Measurements from ENCODE around the gene ZFPM1. TPM values are rescaled to one million over a fixed set of nuclear protein-coding genes. Genes with fewer than 3 reads are reported as not detected.

Gene ZFPM1
- total and polyA plus RNA-seq, 7 donors = 0.43 to 2.9 (median 2.3) TPM

- no peak for DNase-seq
- 81 to 88% (median 84%) methylated on average over 28 to 32 of the region's 32 CpGs for WGBS, 3 donors
- Histone ChIP-seq H3K36me3 (ENCODE audit: insufficient read depth in 1 of 2, low read depth in 1 of 2) (no peaks in the 10 kb centered on the region), H3K27ac (no peak overlapping the region), H3K9me3 (no peaks in the 10 kb centered on the region), H3K4me1 (no peaks in the 10 kb centered on the region), H3K4me3 (no peak overlapping the region), H3K27me3 (ENCODE audit: insufficient read depth in 3 of 3, low read length in 2 of 3) (peaks cover 0 to 9% (median 2%) of the 10 kb centered on the region in 3 donors)
- TF ChIP-seq CTCF (IDR thresholded peaks at IDR 0.05) = no peak
- intact Hi-C loops (cut with DNase I) = loop anchor here (5.0 kb wide), 2 partner anchors 241 to 456 kb away; no protein-coding TSS in a partner anchor
- ATAC-seq = no peak
Observed at GRCh38 chr16:88438084-88438870, 14.8 kb upstream of the ZFPM1 start.

GRCh38 chr16:88439016-88439415, 14.1 kb upstream of the ZFPM1 start:
- intact Hi-C loops (cut with DNase I) = loop anchor here (5.0 kb wide), 2 partner anchors 242 to 457 kb away; no protein-coding TSS in a partner anchor
- H3K36me3 ChIP-seq (ENCODE audit: insufficient read depth in 1 of 2, low read depth in 1 of 2) = no peaks in the 10 kb centered on the region
- H3K27ac ChIP-seq = no peak overlapping the region
- ATAC-seq (no peak), DNase-seq (no peak)
- H3K4me3 ChIP-seq = no peak overlapping the region
- WGBS, 3 donors = 81 to 84% (median 81%) methylated on average over 13 to 17 of the region's 17 CpGs
- no peaks in the 10 kb centered on the region for H3K4me1 ChIP-seq
- no peaks in the 10 kb centered on the region for H3K9me3 ChIP-seq
- peaks cover 0 to 2% (median 2%) of the 10 kb centered on the region in 3 donors for H3K27me3 ChIP-seq (ENCODE audit: insufficient read depth in 3 of 3, low read length in 2 of 3)
- TF ChIP-seq CTCF (IDR thresholded peaks at IDR 0.05) = no peak

- 79 to 84% (median 81%) methylated on average over 12 of the region's 12 CpGs for WGBS, 3 donors
Observed at GRCh38 chr16:88439706-88440105, 13.4 kb upstream of the ZFPM1 start.

GRCh38 chr16:88440111-88440510, 13.0 kb upstream of the ZFPM1 start:
- intact Hi-C loops (cut with DNase I) = no loop called here
- 79 to 83% (median 81%) methylated on average over 14 of the region's 14 CpGs for WGBS, 3 donors

More at GRCh38 chr16:88439706-88440105, 13.4 kb upstream of the ZFPM1 start:
- H3K36me3 ChIP-seq (ENCODE audit: insufficient read depth in 1 of 2, low read depth in 1 of 2) = no peaks in the 10 kb centered on the region
- no peaks in the 10 kb centered on the region for H3K4me1 ChIP-seq
- TF ChIP-seq CTCF (IDR thresholded peaks at IDR 0.05) = no peak
- ATAC-seq (no peak), DNase-seq (no peak)
- intact Hi-C loops (cut with DNase I) = loop anchor here (5.0 kb wide), 2 partner anchors 242 to 457 kb away; no protein-coding TSS in a partner anchor
- H3K27ac ChIP-seq = no peak overlapping the region
- H3K4me3 ChIP-seq = no peak overlapping the region
- H3K9me3 ChIP-seq = no peaks in the 10 kb centered on the region
- H3K27me3 ChIP-seq (ENCODE audit: insufficient read depth in 3 of 3, low read length in 2 of 3) = no peaks in the 10 kb centered on the region

More at GRCh38 chr16:88440111-88440510, 13.0 kb upstream of the ZFPM1 start:
- no peak for TF ChIP-seq CTCF (IDR thresholded peaks at IDR 0.05)
- Histone ChIP-seq H3K4me1 (no peaks in the 10 kb centered on the region), H3K36me3 (ENCODE audit: insufficient read depth in 1 of 2, low read depth in 1 of 2) (no peaks in the 10 kb centered on the region), H3K27ac (no peak overlapping the region), H3K9me3 (no peaks in the 10 kb centered on the region), H3K4me3 (no peak overlapping the region), H3K27me3 (ENCODE audit: insufficient read depth in 3 of 3, low read length in 2 of 3) (no peaks in the 10 kb centered on the region)
- ATAC-seq (no peak), DNase-seq (no peak)
